ENCODE data around the gene PDE4D.

GRCh38 chr5:59622848-59623247, 270.7 kb downstream of the PDE4D start:
- TF ChIP-seq CTCF (conservative IDR thresholded peaks at IDR 0.05; ENCODE audit: low read length) (no peak), EZH2phosphoT487 (IDR thresholded peaks at IDR 0.05; ENCODE audit: borderline replicate concordance, low read depth, low read length) (no peak)
